ENCODE data around the gene PRAC1.

PRAC1 gene

DNA sequence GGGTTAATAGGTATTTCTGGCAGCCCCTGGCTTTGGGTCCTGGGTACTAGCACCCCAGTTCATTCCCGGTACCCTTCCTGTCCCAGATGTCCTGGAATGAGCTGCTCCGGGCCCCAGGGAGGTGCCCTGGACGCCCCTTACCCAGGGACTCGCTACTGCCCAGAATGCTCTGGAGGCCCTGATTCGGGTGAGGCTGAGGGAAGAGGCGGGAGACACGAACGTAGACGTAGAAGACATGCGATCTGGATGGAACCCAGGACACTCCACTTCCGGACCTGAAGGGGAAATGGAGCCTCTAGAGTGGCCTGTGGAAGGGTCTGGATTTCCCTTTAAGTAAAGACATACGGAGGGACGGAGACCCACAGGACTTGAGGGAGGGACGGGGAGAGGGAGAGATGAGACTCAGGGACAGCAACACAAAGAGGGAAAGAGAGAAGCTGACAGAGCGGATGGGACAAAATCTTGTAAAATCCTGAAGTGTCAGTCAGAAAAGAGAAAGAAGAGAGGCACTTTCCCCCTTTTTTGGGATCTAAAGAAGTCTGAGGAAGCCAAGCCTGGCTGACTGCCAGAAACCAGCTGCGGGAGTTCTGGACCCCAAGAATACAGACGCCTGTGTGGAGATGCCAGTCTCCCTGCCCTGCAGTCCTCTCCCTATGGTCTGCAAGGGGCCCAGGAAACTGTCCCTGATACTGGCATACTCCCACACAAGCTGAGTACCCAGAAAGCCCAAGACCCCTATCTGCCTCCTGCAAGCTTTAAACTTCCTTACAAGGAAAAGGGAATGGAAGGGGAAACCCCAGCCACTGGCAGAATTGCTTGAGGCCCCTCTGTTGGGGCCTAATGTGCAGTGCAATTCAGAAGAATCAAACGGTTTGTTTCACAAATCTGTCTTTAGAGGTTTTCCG, 7.3 kb upstream of the PRAC1 start:
- TF ChIP-seq, protein P1, sequence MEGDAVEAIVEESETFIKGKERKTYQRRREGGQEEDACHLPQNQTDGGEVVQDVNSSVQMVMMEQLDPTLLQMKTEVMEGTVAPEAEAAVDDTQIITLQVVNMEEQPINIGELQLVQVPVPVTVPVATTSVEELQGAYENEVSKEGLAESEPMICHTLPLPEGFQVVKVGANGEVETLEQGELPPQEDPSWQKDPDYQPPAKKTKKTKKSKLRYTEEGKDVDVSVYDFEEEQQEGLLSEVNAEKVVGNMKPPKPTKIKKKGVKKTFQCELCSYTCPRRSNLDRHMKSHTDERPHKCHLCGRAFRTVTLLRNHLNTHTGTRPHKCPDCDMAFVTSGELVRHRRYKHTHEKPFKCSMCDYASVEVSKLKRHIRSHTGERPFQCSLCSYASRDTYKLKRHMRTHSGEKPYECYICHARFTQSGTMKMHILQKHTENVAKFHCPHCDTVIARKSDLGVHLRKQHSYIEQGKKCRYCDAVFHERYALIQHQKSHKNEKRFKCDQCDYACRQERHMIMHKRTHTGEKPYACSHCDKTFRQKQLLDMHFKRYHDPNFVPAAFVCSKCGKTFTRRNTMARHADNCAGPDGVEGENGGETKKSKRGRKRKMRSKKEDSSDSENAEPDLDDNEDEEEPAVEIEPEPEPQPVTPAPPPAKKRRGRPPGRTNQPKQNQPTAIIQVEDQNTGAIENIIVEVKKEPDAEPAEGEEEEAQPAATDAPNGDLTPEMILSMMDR (IDR thresholded peaks at IDR 0.05; ENCODE audit: insufficient read depth, missing control alignments) = no peak
- DNase-seq (ENCODE audit: insufficient read length, low spot score) = no peak
- no peak for FAIRE-seq

DNA sequence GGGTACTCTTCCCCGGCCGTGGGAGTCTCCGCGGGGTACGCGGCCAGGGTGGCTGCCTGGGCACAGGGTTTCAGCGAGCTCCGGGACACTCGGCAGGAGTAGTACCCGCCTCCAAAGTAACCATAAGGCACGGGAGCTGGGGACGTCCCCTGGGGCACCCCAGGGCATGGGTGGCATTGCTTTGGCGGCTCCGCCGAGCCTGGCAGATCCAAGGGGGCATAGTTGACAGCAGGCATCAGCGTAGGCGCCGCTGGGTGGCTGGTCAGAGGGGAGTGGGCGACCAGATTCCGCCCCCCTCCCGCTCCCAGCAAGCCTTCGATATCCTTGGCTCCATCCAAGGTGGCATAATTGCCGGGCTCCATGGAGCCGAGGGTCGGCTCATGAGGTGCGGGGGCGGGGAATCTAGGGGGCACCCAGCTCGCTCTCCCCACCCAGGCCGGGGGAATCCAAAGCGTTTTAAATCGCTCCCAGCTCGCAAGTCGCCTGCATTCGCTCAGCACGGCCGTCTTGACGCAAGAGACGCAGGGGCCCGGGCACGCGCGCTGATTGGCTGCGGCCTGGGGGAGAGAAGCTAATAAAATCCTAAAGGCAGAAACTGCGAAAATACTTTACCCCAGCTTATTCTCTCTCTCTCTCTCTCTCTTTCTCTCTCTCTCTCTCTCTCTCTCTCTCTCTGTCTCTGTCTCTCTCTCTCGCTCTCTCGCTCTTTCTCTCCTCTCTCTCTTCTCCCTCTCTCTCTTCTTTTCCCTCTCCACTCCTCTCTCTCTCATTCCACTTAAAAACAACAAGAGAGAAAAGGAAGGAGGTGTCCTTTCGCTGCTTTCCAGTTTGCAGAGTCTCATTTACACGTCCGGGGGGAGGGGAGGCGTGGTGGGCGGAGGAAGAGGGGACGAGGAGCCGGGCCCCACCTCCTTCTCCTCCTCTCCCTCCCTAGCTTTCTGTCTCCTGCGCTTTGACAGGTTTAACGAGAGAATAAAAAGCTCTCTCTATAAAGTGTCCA, 6.2 kb upstream of the PRAC1 start, which contains the start of gene HOXB13:
Gene HOXB13 (minus strand): TSS at position 519 of the 1,000 bp plus-strand sequence. CDS start 157 bp downstream, at position 362.
- DNase-seq (ENCODE audit: insufficient read length, low spot score) (no peak), FAIRE-seq (no peak)
- TF ChIP-seq, protein P1 (IDR thresholded peaks at IDR 0.05; ENCODE audit: insufficient read depth, missing control alignments) = no peak

DNA sequence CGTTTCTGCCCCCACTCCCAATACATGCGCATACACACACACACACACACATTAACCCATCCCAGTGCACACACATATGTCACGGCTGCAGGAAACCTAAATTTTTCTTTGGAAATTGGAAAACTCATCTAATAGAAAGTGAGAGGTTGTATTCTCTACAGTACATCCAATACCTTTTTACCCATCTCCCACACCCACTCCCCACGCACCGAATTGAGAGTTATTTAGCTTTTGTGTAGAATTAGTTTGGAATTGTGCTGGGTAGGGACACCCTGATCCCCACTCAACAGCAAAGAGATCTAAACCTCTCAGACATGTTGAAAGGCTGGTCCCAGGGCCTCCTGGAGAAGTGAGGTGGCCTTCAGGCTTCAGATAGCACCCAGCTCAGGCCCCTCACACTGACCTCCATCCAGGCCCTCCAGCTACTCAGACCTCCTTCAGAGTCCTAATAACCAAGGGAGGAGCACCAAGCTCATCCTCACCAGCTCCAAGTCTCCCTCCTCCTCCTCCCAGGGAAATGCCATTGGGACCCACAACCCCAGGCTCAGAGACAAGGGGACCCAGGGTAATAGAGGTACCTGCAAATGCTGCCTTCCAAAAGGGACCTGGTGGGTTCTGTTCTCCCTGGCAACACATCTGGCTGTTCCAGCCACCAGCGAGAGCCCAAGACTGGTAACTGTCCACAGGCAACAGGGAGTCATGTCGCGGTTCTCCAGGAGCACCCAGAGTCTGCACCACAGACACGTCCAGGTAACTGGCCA, 5.3 kb upstream of the PRAC1 start:
- FAIRE-seq (no peak), DNase-seq (ENCODE audit: insufficient read length, low spot score) (no peak)
- TF ChIP-seq, protein P1 (IDR thresholded peaks at IDR 0.05; ENCODE audit: insufficient read depth, missing control alignments) = no peak

DNA sequence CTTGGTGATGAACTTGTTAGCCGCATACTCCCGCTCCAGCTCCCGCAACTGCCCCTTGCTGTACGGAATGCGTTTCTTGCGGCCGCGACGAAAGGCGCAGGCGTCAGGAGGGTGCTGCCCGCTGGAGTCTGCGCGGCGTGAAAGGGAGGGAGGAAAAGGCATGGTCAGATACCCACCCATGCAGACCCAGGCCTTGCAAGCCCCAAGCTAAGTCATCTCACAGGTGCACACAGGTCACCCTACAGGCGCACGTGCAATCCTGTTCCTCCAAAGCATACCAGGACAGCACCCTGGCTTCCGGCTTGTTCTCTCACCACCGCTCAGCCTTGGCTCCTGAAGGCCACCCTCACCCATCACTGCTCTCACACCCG, 4.6 kb upstream of the PRAC1 start:
- no peak for FAIRE-seq

DNA sequence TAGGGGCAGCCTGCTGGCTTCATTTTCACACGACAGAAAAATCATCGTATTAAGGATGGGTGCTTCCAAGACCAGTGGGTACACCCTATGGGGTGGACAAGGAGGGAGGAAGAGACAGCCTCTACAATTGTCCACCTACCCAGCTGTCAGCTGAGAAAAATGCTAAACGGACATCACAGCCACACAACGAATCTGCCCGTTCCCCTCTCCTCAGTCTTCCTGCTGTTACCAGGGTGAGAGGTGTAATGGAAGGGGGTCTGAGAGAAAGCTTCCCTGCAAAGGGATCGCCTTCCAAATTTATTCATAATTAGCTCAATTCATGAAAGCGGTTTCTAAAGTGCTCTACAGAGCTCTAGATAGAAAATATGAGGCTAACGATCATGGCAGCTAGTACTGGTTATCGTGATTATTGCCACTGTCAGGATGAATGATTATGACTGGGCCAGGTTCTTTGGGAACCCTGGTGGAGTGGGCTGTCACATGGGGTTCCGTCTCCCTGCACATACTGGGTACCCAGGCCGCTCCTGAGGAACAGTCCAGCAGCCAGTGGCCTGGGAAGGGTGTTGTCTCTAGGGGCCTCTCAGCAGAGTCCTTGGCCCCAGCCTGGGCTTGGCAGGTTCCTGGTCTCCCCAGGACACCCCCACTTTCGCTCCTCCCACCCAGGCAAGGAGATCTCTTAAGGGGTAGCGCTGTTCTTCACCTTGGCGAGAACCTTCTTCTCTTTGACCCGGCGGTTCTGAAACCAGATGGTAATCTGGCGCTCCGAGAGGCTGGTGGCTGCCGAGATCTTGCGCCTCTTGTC, 4.0 kb upstream of the PRAC1 start:
- DNase-seq (ENCODE audit: insufficient read length, low spot score) (no peak), FAIRE-seq (no peak)
- TF ChIP-seq, protein P1 (IDR thresholded peaks at IDR 0.05; ENCODE audit: insufficient read depth, missing control alignments) = no peak

More for the DNA sequence above, 4.6 kb upstream of the PRAC1 start:
- TF ChIP-seq, protein P1 (IDR thresholded peaks at IDR 0.05; ENCODE audit: insufficient read depth, missing control alignments) = no peak
- DNase-seq (ENCODE audit: insufficient read length, low spot score) = no peak
